Stimulated activated CD8-positive, alpha-beta memory T cell treated with anti-CD3 and anti-CD28 coated beads, Interleukin-7, amount 100 ng/mL, for 4 hours (primary cell): ENCODE results near the gene CDH4.

ENCODE experiments used
- DNase-seq, 2 donors: peaks; one replicate each; pipeline ENCODE4 v3.0.0-alpha.2; 2020; ENCODE audit warnings: low read depth in 2 of 2

CDH4 gene

DNA sequence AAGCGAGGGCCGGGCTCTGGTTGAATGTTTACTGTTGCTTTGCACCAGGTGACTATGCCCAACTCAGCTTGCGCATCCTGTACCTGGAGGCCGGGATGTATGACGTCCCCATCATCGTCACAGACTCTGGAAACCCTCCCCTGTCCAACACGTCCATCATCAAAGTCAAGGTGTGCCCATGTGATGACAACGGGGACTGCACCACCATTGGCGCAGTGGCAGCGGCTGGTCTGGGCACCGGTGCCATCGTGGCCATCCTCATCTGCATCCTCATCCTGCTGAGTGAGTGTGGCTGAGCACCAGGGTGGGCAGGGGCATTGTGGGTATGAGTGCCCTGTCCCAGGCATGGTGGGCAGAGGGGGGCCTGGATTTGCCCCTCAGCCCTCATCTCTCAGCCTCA lies 677.5 kb downstream of the CDH4 start:
- no peak for DNase-seq

DNA sequence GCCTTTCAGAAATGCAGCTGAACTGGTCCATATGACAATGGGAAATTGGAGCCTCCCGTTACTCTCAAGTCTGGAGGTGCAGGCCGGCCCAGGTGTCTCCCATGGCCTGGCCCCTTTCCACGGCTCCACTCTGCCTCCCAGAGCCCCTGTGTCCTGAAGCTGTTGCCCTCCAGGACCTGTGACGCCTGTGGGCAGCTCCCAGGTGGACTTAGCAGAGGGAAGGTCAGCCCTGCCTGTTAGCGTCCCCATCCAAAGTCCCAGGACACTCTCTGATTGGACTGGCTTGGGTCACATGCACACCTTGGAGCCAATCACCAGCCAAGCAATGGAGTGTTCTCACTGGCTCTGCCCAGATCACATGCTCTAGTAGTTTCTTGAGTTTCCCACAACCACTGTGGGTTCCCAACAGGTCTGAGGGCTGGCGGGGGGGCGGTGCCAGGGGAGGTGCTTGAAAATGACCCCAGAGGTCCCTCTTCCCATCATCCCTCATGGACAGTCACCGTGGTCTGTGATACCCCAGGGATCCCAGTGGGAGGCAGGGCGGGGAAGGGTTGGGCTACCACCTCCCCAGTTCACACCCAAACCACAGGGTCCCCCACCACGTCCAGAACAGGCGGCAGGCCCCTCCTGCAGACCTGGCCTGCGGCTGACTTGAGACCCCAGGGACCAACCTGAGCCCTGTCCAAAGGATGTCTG lies 678.1 kb downstream of the CDH4 start:
- DNase-seq, result no peak

DNA sequence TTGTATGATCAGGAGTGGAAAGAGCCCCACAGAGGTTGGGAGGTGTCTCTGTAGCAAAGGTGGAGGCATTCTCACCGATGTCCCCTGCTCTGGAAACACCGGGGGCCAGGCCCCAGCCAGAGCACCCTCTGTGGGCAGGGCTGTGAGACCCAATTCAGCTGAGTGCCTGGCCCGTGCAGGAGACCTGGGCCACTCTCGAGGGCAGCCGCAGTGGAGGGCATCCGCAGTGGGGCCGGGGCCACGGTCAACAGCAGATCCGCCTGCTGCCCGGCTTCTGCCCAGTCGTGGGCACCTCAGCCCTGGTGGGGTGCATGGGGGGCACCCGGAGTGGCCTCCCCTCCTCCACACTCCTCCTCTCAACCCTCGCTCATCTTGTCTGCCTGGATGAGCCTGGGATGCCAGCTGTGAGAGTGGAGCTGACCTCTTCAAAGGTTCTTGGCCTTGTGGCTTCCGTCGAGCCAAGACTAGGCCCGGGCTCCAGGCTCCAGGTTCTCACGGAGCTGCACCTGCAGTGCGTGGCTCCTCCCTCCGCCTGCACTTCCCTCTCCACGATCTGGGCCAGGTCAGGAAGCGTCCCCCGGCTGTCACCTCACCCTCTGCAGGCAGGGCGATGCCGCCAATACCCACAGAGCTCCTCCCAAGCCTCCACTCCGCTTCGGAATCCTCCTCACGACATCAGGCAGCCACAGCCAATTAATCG lies 678.9 kb downstream of the CDH4 start:
- DNase-seq, result no peak

DNA sequence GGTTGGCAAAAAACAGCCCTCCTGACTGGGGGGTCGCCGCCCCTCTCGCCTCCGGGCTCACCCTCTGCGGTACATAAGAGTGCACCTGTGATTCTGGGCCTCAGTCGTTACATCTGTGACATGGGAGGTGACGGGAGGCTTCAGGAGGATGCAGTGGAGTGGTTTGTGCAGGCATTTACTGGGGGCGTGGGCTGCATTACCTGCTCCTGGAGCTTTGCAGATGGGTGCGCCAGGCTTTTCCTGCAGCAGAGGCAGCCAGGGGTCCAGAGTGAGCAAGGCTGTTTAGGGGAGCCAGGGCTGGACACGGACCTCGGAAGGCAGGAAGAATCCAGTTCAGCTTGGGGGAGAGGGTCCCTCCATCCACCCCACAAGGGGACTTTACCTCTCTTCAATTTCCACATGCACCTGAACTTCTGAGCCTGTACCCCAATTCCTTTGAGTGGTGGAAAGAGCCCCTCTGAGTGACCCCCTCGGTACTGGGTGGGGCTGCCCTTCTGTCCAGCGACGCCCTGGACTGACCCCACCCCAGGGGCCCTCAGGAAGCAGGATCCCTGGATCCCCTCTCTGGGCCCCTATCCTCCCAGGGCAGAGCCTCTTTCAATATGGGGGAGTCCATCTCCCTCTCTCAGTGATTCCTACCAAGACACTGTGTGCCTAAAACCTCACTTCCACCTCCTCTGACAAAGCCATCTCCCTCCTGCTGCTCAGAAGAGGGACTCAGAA lies 679.6 kb downstream of the CDH4 start:
- no peak for DNase-seq

DNA sequence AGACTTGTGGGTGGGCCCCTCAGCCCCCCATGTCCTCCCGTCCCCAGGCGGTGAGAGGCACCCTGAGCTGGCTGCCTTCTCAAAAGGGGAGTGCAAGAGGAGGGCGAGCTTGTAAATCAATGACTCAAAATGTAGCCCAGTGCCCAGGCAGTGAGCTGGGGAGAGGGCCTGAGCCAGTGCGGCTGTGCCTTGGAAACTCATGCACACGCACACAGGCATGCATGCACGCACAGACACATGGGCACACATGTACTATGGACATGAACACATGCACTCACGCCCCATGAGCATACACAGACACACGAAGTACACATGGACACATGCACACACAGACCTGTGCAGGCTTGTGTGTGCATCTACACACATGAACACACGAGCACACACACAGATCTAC lies 680.1 kb downstream of the CDH4 start:
- no peak for DNase-seq

DNA sequence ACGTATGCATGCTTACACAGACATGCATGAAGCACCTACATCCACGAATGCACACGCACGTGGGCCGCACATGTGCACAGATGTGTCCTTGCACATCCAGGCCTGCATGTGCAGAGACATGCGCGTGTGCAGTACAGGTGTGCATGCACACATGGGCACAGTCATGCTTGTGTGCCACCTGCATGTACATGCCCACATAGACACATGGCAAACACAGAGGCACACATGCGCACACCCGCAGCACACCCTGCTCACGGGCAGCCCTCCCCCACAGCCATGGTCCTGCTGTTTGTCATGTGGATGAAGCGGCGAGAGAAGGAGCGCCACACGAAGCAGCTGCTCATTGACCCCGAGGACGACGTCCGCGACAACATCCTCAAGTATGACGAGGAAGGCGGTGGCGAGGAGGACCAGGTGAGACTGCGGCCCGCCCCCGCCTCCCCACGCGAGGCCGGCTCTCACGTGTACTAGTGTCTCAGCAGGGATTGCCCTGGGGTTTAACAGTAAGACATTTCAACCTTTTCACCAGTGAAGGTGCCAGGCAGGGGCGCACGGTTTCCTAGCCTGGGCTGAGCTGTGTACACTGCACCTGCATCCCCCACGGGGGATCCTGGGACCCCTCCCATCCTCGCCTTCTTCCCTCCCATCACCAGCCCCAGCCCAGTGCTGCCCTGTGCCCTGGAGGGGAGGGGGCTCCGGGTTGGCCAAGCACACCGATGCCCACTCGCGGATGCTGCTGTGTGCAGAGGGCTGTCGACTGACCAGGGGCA lies 680.8 kb downstream of the CDH4 start:
- no peak for DNase-seq

DNA sequence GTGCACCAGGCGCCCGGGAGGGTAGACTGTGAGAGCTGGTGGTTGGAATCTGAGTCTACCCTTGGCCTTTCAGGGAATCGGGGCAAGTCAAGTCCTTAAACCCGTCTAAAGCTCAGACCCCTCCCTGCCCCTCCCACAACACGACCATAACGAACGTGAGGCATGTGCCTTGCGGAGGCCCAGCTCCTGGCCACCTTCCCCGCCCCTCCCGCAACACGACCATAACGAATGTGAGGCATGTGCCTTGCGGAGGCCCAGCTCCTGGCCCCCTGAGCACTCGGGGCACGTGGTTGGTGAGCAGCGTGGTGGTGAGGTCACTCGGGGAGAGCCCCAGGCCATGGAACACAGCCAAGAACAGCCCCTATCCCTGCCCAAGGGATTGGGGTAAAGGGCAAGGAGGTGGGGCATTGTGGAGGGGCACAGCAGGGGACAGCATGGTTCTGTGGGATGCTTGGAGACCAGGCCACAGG lies 681.5 kb downstream of the CDH4 start:
- no peak for DNase-seq

DNA sequence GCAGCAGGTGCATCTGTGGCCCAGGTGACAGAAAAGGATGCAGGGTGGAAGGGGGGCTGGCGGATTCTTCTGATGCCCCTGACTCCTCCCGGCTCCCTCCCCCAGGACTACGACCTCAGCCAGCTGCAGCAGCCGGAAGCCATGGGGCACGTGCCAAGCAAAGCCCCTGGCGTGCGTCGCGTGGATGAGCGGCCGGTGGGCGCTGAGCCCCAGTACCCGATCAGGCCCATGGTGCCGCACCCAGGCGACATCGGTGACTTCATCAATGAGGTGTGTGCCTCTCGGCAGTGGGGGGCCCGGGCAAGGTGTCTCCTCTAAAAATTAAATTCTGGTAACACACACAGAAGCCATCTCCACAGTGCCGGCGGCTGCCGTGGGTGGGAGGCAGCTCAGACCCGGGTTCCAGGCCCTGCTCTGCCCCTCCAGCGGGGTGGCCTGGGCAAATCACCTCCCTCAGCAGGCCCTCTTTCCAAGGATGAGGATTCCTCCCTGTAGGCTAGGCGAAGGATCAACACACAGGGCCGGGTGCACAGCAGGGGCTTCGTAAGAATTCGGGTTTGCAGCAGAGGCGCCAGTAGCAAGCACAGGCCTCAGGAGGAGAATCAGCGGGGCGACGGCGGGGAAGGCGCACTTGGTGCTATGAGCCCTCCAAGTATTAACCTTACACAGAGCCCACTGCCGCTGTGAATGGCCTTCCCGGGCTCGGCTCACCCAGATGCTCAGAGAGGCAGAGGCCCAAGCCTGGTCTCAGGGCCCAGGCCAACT lies 682.1 kb downstream of the CDH4 start:
- DNase-seq, result no peak

DNA sequence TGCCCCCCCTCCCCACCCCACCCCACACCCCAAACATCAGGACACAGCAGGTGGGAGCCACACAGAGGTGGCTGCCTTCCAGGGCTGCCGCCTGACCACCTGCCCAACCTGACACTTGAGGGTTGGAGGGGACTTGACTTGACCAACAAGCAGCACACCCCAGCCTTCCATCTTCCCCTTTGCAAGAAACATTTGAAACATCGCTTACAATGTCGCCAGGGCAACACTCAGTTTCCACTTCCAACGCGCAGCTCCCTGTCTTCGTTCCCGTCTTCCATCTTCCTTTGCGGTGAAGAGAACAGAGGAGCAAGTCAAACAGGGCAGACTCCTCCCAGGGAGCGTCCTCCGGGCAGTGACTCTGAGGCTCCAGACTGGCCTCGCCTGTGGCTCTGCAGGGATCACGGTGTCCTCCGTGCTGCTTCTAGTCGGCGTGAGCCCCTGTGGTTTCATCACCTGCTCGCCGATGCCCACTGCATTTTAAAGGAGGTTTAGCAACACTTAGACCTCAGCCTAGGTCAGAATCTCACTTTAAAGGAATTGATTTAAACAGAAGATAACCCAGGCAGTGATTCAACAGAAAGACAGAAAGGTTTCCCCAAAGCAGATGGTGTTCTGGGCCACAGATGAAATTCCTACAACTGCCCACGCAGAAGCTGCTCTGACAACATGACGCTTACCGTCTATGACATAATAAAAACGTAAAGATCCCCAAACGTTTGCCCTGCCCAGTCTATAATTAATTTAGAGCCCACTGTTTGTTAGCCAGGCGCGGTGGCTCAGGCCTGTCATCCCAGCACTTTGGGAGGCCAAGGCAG lies 682.9 kb downstream of the CDH4 start:
- no peak for DNase-seq

DNA sequence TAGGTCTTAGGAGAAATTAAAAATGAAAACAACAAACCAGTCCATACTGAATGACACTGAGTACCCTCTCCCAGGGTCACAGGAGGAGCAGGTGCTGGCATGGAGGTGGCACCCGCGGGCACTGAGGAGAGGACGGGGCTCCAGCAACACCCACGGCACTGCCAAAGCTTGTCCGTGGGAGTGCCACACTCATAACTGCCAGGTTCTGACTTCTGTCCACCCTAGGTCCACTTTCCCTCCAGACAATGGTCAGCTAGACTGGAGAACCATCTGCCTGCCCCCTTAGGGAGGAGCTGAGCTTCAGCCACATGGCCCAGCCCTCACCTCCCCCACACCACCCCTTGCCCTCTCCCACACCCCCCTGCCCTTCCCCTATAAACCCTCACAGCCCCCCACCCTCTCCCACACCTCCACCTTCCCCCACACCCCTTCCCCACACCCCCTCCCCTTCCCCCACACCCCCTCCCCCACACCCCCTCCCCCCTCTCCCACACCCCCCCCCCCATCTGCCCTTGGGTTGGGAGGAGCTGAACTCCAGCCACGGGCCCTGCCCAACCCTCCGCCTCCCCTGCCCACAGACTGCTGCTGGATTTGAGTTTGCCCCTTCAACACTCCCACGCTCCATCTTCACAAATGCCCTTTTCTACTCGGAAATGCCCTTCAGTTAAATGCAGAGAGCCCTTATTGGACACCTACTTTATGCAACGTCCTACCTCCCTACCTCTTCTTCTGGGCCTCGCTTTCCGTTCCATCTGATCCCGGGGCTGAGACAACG lies 684.1 kb downstream of the CDH4 start:
- no peak for DNase-seq

DNA sequence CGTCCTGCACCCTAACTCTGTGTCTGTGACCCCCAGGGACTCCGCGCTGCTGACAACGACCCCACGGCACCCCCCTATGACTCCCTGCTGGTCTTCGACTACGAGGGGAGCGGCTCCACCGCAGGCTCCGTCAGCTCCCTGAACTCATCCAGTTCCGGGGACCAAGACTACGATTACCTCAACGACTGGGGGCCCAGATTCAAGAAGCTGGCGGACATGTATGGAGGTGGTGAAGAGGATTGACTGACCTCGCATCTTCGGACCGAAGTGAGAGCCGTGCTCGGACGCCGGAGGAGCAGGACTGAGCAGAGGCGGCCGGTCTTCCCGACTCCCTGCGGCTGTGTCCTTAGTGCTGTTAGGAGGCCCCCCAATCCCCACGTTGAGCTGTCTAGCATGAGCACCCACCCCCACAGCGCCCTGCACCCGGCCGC lies 684.7 kb downstream of the CDH4 start:
- DNase-seq, result no peak

DNA sequence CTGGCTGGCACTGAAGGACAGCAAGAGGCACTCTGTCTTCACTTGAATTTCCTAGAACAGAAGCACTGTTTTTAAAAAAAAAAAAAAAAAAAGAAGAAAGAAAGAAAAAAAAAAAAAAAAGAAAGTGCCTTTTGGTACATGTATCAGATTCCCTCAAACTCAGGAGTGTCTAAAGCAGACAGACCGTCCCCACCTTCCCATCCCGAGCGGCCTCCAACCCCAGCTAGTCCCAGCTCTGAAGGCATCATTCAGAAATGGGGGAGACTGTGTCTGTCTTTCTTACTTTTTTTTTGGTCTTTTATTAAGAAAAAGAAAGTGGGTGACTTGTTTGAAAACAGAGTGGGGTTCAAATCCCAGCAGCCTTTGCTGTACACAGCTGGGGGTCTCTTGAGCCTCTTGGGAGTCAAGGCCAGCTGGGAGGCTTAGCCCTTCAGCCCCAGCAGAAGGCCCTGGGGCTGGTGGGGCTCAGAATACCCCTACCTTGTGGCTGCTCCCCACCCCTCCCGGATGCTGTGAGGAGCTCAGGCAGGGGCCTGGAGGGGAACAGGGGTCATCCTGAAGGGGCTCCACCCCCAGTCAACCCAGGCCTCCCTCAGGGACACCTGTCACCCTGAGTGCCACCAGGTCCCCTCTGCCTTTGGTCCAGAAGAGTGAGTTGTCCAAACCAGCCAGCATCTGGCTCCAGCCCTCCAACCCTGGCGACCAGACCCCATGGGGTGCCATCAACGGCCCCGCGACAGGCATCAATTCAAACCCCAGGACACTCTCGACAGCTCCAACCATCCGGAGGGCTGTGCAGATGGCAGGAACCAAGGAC lies 685.3 kb downstream of the CDH4 start:
- DNase-seq, result no peak

DNA sequence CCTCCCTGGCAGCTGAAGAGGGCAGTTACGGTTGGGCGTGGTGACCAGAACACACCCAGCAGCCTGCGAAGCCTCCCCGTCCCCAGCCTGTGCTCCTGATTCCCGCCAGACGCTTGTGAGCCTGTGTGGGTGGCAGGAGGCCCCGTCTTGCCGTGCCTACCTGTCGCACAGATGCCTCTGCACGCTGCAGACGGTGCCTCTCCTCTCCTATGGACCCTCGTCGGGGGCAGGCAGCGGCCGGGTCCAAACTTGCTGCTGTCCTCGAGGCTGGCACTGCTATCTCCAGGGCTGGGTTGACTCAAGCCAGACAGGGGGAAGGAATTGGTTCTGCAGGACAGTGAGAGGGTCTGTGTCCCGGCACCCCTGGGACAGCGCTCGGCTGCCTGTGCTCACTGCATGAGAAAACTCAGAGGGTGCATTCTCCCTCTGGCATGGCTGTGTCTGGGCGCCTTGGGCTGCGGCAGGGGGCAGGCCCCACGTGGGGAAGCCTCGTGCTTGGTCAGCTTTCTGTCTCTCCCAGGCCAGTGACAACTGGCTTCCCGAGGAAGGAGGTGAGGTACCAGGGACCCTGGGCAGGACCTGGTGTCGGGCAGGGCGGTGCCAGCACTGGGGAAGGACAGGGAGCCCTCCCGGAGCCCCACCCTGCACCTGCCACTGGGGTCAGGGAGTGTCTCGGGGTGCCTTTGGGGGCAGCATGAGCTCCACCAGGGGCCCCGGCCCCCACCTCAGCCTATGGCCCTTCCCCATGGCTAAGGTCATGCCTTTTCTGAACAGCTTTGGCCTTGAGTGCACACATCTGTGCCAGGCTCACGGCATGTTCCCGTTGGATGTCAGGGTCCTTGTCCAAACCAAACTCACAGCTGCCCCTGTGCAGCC lies 686.1 kb downstream of the CDH4 start:
- no peak for DNase-seq

DNA sequence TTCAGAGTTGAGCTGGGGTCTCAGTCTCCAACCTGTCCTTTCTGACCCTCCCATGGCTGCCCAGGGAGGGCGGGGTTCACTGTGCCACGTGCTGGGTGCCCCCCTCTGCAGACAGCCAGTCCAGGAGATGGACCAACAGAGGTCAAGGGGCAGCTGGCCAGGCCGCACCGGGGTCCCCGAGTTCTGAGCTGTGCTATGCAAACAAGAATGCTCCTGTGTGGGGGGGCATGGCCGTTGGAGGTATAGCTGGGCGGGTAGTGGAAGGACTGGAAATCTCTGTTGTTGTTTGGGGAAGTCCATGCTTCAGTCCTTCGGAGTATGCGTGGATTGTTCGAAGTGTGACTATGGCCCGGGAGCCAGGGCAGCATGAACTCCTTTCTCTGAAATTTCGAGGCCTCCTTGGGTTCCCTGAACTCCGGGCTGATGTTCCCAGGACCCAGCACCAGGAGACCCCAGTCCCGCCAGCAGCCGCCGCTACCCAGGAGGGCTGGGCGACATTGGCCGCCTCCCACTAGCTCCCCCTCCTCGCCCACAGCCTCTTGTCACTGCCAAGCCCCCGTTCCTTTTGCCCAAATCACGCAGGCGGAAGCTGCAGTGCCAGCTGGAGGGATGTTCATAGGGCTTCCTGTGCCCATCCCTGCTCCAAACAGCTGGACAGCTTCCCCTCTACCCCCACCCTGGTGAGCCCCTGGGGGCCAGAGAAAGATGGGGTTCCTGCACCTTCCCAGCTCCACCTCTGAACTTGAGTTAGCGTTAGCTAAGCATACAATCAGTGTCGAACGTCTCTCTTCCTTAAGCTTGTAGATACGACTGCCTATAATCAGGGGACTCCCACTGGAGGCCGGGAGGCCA lies 687.0 kb downstream of the CDH4 start:
- no peak for DNase-seq

DNA sequence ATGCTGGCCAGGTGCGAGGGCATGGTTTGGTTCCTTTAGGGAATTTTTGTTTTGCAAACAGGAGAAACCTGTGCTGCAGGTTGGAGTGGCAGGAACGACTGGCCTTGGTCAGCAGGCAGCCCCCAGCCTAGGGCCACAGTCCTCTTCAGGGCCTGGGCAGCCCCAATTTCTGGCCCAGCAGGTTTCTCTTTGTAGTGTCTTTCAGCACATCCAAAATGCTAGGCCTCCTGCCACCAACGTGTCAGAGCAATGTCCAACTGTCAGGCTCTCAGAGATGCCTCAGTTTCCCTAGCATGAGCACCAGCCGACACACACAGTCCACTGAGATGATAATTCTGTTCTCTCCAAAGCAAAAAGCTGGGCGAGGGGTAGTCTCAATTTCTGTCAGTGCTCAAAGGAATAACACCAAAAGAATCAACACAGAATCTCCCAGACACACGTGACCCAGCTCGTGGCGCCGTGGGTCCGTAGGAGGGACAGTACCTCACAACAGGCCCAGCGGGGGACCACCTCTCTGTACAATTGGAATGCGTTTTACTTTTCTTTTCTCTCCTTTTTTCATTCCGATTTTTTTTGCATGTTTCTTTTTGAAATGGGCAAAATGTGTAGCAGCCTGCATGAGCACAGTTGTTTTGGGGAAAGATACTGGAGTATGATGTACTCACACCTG lies 687.8 kb downstream of the CDH4 start:
- no peak for DNase-seq

DNA sequence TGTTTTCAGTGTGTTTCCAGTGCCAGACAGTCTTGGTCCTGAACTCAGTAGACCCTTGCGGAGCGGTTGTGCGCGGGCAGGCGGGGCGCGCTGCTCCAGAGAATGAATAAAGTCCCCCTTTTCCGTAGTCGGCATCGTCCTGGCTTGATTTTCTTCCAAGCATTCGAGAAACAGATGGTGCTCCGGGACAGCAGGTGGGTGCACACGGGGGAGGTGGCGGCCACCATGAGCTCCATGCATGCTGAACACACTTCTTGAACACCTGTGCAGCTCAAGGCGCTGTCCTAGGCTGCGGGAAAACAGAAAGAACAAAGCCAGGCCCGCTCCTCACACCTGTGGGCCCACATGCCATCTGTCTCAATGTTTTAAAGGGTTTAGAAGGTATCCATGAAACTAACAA lies 688.4 kb downstream of the CDH4 start:
- no peak for DNase-seq
